ENCODE results near the gene MSI2.

Gene MSI2

DNA sequence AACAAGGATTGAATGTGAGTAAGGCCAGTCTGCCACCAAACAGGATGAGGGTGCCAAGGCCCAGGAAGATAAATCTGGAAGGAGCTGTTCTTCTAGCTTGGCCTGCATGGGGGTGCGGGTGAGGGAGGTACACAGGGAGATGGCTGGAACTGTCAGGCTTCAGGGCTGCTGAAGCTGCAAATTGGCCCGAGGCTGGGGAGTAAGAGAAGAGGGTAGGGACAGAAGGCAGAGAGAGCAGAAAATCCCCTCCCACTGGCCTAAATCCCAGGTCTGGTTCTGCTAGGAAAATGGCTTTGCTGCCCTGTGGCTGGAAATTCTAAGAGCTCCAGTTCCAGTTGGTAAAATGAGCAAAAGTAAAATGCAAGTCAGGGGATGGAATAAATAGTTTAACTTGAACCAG lies 400.9 kb downstream of the MSI2 start:
- H3K4me3 ChIP-seq (ENCODE audit: low read depth, low read length) = no peak overlapping the region
- no peak for DNase-seq (ENCODE audit: low read depth)
- TF ChIP-seq, protein P1, sequence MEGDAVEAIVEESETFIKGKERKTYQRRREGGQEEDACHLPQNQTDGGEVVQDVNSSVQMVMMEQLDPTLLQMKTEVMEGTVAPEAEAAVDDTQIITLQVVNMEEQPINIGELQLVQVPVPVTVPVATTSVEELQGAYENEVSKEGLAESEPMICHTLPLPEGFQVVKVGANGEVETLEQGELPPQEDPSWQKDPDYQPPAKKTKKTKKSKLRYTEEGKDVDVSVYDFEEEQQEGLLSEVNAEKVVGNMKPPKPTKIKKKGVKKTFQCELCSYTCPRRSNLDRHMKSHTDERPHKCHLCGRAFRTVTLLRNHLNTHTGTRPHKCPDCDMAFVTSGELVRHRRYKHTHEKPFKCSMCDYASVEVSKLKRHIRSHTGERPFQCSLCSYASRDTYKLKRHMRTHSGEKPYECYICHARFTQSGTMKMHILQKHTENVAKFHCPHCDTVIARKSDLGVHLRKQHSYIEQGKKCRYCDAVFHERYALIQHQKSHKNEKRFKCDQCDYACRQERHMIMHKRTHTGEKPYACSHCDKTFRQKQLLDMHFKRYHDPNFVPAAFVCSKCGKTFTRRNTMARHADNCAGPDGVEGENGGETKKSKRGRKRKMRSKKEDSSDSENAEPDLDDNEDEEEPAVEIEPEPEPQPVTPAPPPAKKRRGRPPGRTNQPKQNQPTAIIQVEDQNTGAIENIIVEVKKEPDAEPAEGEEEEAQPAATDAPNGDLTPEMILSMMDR (conservative IDR thresholded peaks at IDR 0.05; ENCODE audit: low read depth, low read length) = no peak

DNA sequence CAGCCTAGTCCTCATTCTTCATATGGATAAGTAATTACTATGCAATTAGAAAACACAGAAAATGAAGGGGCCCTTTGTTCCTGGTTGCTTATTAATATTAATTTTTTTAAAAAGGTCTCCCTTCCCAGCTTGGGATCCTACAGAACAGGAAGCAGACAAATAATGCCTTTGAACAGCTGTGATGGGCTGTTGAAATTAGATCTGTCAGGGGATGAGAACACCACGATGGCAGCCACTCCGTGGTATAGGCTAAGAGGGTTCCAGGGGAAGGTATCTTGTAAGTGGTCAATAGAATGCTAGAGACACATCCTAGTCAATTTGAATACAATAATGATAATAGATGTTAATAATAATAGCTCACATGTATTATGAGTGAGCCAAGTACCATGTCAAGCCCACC lies 405.7 kb downstream of the MSI2 start:
- no peak overlapping the region for H3K4me3 ChIP-seq (ENCODE audit: low read depth, low read length)
- TF ChIP-seq, protein P1 (conservative IDR thresholded peaks at IDR 0.05; ENCODE audit: low read depth, low read length) = no peak
- DNase-seq (ENCODE audit: low read depth) = no peak

DNA sequence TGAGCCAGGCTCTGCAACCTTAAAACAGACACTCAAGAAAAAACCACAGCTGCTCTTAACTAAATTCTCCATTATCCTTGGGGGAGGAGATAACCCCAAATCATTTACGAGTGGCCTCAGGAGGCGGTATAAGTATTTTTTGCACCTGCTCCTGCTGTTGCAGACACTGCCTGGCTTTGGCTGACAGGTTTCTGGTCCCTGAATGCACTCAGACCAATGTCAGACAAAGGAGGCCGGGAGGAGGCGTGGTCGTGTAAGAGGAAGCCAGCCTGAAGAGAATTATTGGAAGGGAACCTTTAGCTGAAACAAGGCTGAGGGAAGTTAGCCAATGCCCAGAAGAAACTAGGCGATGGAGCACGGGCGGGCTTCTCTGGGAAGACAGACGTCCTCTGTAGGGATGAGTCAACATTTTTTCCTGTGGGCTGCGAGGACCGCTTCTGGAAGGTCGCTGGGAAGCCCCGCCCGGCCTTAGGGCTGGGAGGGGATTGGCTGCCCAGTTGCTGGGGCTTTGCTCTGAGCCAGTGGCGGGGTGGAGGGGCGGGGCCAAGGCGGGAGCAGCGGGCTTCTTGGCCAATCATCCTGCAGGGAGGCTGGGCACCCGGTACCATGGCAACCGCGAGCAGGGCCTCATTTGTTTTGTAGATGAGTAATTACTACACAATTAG lies 406.5 kb downstream of the MSI2 start:
- H3K4me3 ChIP-seq (ENCODE audit: low read depth, low read length) = peak overlapping the region; percentile 34
- DNase-seq (ENCODE audit: low read depth) = peak; percentile 98
- TF ChIP-seq, protein P1 (conservative IDR thresholded peaks at IDR 0.05; ENCODE audit: low read depth, low read length) = no peak

DNA sequence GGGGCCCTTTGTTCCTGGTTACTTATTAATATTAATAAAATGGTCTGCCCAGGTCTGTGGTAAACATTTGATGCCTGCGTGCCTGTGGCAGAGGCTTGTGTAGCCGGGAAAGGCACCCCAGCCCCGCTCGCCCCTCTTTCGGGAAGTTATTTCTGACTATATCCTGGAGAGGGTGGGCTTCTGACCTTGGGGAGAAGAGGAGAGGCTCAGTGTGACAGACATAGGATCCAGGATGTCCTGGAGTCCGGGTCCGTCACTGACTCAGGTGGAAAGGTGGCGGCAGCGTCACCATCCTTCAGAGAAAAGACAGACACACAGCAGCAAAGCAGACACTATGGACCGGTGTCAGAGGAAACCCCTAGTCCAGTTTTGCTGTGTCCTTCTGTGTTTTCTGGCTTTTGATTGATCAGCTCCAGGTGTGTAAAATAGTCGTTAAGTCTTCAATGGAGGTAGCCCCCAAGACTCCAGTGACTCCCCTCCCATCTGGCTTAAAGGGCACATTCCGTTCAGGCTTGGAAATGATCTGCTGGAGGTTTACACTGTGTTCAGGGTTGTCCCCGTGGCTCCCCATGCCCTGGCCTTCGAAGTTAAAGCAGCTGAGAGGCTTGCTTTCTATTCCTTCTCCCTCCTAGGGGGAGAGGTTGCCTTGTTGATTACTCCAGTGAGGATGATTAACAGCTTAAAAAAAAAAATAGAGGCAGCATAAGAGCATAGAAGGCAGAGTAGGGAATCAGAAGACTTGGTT lies 407.2 kb downstream of the MSI2 start:
- no peak overlapping the region for H3K4me3 ChIP-seq (ENCODE audit: low read depth, low read length)
- TF ChIP-seq, protein P1 (conservative IDR thresholded peaks at IDR 0.05; ENCODE audit: low read depth, low read length) = no peak
- no peak for DNase-seq (ENCODE audit: low read depth)

DNA sequence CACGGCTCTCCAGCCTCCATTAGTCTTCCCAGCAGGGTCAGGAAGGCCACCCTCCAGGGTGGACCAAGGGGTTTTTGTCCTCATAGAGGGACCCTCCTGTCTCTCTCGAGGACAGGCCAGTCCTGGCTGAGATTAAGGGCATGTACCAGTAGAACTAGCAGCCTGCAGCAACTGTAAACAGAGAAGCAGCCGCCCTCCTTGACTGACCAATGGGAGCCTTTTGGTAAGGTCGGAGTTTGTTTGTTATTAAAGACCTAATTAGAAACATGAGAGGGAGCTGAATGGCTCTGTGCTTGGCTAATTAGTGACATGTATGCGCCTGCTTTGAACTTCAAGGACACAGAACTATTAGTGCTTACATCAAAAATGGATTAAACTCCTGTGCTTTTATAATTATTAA lies 408.8 kb downstream of the MSI2 start:
- DNase-seq (ENCODE audit: low read depth) = no peak
- H3K4me3 ChIP-seq (ENCODE audit: low read depth, low read length) = no peak overlapping the region
- TF ChIP-seq, protein P1 (conservative IDR thresholded peaks at IDR 0.05; ENCODE audit: low read depth, low read length) = no peak

DNA sequence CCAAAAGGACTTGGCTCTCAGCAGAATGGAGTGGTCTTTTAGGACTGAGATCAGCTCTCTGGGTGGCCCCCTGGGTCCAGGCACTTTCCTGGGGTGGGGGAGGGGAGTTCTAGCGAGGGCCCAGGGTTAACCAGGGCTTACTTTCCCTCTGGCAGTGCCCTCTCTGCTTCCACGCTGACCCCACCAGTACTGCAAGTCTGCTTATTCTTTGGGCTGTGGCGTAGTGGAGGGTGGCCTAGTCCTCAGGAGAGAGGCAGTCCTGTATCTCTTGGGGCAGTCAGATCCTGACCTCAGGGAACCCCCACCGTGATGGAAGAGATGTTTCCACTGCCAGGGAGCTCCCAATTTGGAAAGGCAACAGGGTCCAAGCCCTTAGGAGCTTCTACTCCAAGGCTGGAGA lies 409.4 kb downstream of the MSI2 start:
- H3K4me3 ChIP-seq (ENCODE audit: low read depth, low read length) = no peak overlapping the region
- no peak for DNase-seq (ENCODE audit: low read depth)
- TF ChIP-seq, protein P1 (conservative IDR thresholded peaks at IDR 0.05; ENCODE audit: low read depth, low read length) = no peak

Data from choroid plexus epithelial cell (primary cell).